Stimulated activated CD4-positive, alpha-beta T cell treated with anti-CD3 and anti-CD28 coated beads, Interleukin-2, amount 100 ng/mL, for 48 hours (primary cell): ENCODE data around the gene SUSD4.

ENCODE experiments used
- DNase-seq, 2 donors: peaks; one replicate each; pipeline ENCODE4 v3.0.0-alpha.2; 2020

SUSD4 gene

GRCh38 chr1:223248001-223248769, 115.8 kb downstream of the SUSD4 start:
- no peak for DNase-seq

- DNase-seq = no peak
Observed at GRCh38 chr1:223246476-223247112, 117.4 kb downstream of the SUSD4 start.

- DNase-seq = no peak
Observed at GRCh38 chr1:223245983-223246382, 118.0 kb downstream of the SUSD4 start.

GRCh38 chr1:223245411-223245810, 118.6 kb downstream of the SUSD4 start:
- DNase-seq = no peak

GRCh38 chr1:223244366-223245103, 119.4 kb downstream of the SUSD4 start:
- DNase-seq = no peak

- no peak for DNase-seq
Observed at GRCh38 chr1:223243441-223244050, 120.4 kb downstream of the SUSD4 start.

GRCh38 chr1:223242971-223243370, 121.0 kb downstream of the SUSD4 start:
- DNase-seq = no peak

- DNase-seq = no peak
Observed at GRCh38 chr1:223242382-223242955, 121.5 kb downstream of the SUSD4 start.

GRCh38 chr1:223240122-223240521, 123.9 kb downstream of the SUSD4 start:
- no peak for DNase-seq

- no peak for DNase-seq
Observed at GRCh38 chr1:223235091-223235490, 128.9 kb downstream of the SUSD4 start.

GRCh38 chr1:223234534-223234933, 129.4 kb downstream of the SUSD4 start:
- DNase-seq = no peak

- DNase-seq = no peak
Observed at GRCh38 chr1:223234170-223234514, 129.8 kb downstream of the SUSD4 start.

- DNase-seq = no peak
Observed at GRCh38 chr1:223233410-223234169, 130.4 kb downstream of the SUSD4 start.

- DNase-seq = no peak
Observed at GRCh38 chr1:223233019-223233409, 131.0 kb downstream of the SUSD4 start.

- no peak for DNase-seq
Observed at GRCh38 chr1:223231581-223231980, 132.4 kb downstream of the SUSD4 start.

- DNase-seq = no peak
Observed at GRCh38 chr1:223231011-223231572, 132.9 kb downstream of the SUSD4 start.

GRCh38 chr1:223230161-223230881, 133.7 kb downstream of the SUSD4 start:
- DNase-seq = no peak

- no peak for DNase-seq
Observed at GRCh38 chr1:223229756-223230155, 134.2 kb downstream of the SUSD4 start.

GRCh38 chr1:223228931-223229528, 134.9 kb downstream of the SUSD4 start:
- DNase-seq = no peak

- no peak for DNase-seq
Observed at GRCh38 chr1:223228201-223228600, 135.8 kb downstream of the SUSD4 start.
